ENCODE measurements around the gene NEK11.

NEK11 gene

DNA sequence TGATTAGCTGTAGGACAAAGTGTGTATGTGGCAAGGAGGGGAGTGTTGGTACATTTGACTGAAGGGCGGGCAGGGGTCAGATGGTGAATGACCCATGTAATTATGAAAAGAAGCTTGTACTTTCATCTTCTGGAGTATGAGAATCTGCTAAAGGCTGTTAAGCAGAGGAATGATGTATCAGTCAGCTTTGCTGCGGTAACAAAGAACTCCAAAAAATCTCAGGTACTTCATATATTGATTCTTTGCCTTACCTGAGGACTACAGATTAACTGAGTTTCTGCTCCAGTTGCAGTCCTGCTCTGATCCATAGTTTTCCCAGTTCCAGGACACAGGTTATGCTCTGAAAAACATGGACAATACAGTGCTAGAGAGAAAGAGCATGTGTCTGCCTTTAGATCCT, 115.1 kb downstream of the NEK11 start:
- Histone ChIP-seq H3K27me3 (ENCODE audit: control insufficient read depth, insufficient read depth, low read length) (no peaks in the 10 kb centered on the region), H3K36me3 (ENCODE audit: control insufficient read depth, insufficient read depth, low read length) (no peaks in the 10 kb centered on the region), H3K79me2 (no peaks in the 10 kb centered on the region), H3K9ac (no peak overlapping the region), H3K4me2 (ENCODE audit: low read length) (no peak overlapping the region), H3K4me3 (ENCODE audit: low read depth, low read length) (no peak overlapping the region), H3K4me1 (no peaks in the 10 kb centered on the region), H3K27ac (no peak overlapping the region), H2AFZ (no peak overlapping the region), H3K9me3 (ENCODE audit: control insufficient read depth, low read length) (no peaks in the 10 kb centered on the region)
- TF ChIP-seq, protein P1, sequence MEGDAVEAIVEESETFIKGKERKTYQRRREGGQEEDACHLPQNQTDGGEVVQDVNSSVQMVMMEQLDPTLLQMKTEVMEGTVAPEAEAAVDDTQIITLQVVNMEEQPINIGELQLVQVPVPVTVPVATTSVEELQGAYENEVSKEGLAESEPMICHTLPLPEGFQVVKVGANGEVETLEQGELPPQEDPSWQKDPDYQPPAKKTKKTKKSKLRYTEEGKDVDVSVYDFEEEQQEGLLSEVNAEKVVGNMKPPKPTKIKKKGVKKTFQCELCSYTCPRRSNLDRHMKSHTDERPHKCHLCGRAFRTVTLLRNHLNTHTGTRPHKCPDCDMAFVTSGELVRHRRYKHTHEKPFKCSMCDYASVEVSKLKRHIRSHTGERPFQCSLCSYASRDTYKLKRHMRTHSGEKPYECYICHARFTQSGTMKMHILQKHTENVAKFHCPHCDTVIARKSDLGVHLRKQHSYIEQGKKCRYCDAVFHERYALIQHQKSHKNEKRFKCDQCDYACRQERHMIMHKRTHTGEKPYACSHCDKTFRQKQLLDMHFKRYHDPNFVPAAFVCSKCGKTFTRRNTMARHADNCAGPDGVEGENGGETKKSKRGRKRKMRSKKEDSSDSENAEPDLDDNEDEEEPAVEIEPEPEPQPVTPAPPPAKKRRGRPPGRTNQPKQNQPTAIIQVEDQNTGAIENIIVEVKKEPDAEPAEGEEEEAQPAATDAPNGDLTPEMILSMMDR (IDR thresholded peaks at IDR 0.05): no peak

DNA sequence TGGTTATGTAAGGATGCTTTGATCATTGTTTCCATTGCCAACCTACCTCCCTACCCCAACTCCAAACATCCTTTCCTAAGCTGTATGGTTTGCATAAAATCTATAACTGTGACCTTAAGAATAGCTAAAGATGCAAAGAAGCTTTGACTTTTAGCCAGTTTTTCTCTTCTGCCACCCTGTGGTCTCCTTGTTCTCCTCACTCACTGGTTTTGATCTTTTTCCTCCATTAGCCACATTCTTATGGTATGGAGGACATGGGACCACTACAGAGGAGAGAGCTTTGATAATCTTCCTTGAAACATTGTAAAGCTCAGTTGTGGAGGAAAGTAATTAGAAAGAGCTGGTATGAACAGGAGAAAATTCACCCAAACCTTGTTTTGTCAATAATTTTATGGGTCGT, 115.9 kb downstream of the NEK11 start:
- no peaks in the 10 kb centered on the region for H3K4me1 ChIP-seq
- H3K27ac ChIP-seq: no peak overlapping the region
- TF ChIP-seq, protein P1 (IDR thresholded peaks at IDR 0.05): no peak
- H3K36me3 ChIP-seq (ENCODE audit: control insufficient read depth, insufficient read depth, low read length): no peaks in the 10 kb centered on the region
- no peaks in the 10 kb centered on the region for H3K79me2 ChIP-seq
- H3K4me2 ChIP-seq (ENCODE audit: low read length): no peak overlapping the region
- no peak overlapping the region for H3K4me3 ChIP-seq (ENCODE audit: low read depth, low read length)
- no peak overlapping the region for H2AFZ ChIP-seq
- H3K9me3 ChIP-seq (ENCODE audit: control insufficient read depth, low read length): no peaks in the 10 kb centered on the region
- H3K27me3 ChIP-seq (ENCODE audit: control insufficient read depth, insufficient read depth, low read length): no peaks in the 10 kb centered on the region
- no peak overlapping the region for H3K9ac ChIP-seq

DNA sequence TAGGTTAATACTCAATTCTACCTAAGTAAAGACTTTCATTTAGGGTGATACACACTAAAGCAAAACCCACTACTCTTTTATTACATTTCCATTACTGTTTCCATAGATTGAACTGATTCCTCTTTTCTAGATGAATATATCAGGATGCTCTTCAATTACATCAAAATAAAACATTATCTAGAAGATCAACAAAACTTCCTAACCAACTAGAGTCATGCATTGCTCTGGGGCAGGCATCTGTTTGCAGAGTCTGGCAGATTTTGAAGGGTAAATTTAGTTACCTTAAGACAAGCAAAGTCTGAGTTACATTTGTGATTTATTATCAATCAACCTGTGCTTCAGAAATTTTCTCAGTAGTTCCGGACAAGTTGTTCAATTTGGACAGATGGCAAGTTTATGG, 117.1 kb downstream of the NEK11 start:
- H3K4me2 ChIP-seq (ENCODE audit: low read length): no peak overlapping the region
- H3K9ac ChIP-seq: no peak overlapping the region
- TF ChIP-seq, protein P1 (IDR thresholded peaks at IDR 0.05): no peak
- no peak overlapping the region for H3K4me3 ChIP-seq (ENCODE audit: low read depth, low read length)
- no peak overlapping the region for H2AFZ ChIP-seq
- H3K27ac ChIP-seq: no peak overlapping the region
- no peaks in the 10 kb centered on the region for H3K27me3 ChIP-seq (ENCODE audit: control insufficient read depth, insufficient read depth, low read length)
- no peaks in the 10 kb centered on the region for H3K36me3 ChIP-seq (ENCODE audit: control insufficient read depth, insufficient read depth, low read length)
- H3K4me1 ChIP-seq: no peaks in the 10 kb centered on the region
- no peaks in the 10 kb centered on the region for H3K79me2 ChIP-seq
- no peaks in the 10 kb centered on the region for H3K9me3 ChIP-seq (ENCODE audit: control insufficient read depth, low read length)

DNA sequence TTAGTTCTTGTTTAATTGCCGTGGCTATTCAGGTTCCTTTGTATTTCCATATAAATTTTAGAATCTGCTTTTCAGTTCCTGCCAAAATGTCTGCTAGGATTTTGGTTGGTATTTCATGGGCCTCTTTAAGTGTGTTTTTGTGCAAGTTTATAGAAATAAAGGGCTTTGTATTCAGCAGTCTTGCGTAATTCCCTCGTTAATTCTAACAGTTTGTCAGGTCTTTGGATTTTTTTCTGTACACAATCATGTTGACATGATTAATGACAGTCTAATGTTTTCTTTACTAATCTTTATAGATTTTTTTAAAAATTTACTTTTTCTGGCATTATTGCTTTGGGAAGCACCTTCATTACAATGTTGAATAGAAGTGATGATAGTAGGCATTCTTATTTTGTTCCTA, 120.9 kb downstream of the NEK11 start:
- no peak overlapping the region for H3K4me2 ChIP-seq (ENCODE audit: low read length)
- H3K79me2 ChIP-seq: no peaks in the 10 kb centered on the region
- H3K36me3 ChIP-seq (ENCODE audit: control insufficient read depth, insufficient read depth, low read length): no peaks in the 10 kb centered on the region
- no peak overlapping the region for H3K4me3 ChIP-seq (ENCODE audit: low read depth, low read length)
- no peaks in the 10 kb centered on the region for H3K4me1 ChIP-seq
- H3K9ac ChIP-seq: no peak overlapping the region
- H3K27me3 ChIP-seq (ENCODE audit: control insufficient read depth, insufficient read depth, low read length): no peaks in the 10 kb centered on the region
- no peak overlapping the region for H3K27ac ChIP-seq
- TF ChIP-seq, protein P1 (IDR thresholded peaks at IDR 0.05): no peak
- no peak overlapping the region for H2AFZ ChIP-seq
- H3K9me3 ChIP-seq (ENCODE audit: control insufficient read depth, low read length): no peaks in the 10 kb centered on the region

DNA sequence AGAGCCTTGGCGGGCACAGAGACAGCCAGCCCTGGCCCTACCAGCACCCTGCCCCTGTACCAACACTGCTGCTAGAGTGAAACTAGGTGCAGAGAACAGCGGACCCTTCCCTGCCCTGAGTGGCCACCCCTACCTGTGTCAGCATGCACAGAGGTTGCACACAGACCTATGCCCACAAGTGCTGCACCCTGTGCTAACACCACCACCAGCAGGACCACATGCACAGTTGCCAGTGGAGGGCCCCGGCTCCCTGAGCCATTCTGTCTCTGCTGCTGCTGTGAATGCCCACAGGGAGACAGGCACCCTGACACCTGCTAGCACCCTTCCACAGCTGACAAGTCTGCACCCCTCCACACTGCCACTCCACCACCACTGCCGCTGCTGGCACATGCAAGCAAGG, 131.8 kb downstream of the NEK11 start:
- no peaks in the 10 kb centered on the region for H3K27me3 ChIP-seq (ENCODE audit: control insufficient read depth, insufficient read depth, low read length)
- H3K9me3 ChIP-seq (ENCODE audit: control insufficient read depth, low read length): no peaks in the 10 kb centered on the region
- H3K4me1 ChIP-seq: no peaks in the 10 kb centered on the region
- H3K27ac ChIP-seq: no peak overlapping the region
- TF ChIP-seq, protein P1 (IDR thresholded peaks at IDR 0.05): no peak
- H3K36me3 ChIP-seq (ENCODE audit: control insufficient read depth, insufficient read depth, low read length): no peaks in the 10 kb centered on the region
- H2AFZ ChIP-seq: no peak overlapping the region
- H3K9ac ChIP-seq: no peak overlapping the region
- H3K79me2 ChIP-seq: no peaks in the 10 kb centered on the region
- no peak overlapping the region for H3K4me3 ChIP-seq (ENCODE audit: low read depth, low read length)
- H3K4me2 ChIP-seq (ENCODE audit: low read length): no peak overlapping the region
